Vagina (tissue), 2 donors: ENCODE measurements around the gene F10. TPM values are rescaled to one million over a fixed set of nuclear protein-coding genes. Genes with fewer than 3 reads are reported as not detected.

Experiments used
- DNase-seq, 2 donors: peaks; one replicate each; pipeline ENCODE4 v3.0.0-alpha.2; 2017; ENCODE audit errors: extremely low spot score in 2 of 2
- H3K27ac ChIP-seq: fragments of 200-600 bp; sonication (generic); one replicate; pipeline ENCODE4 v1.5.1; 2019
- H3K27me3 ChIP-seq: fragments of 200-600 bp; sonication (generic); one replicate; pipeline ENCODE4 v1.5.1; 2019
- H3K36me3 ChIP-seq, 2 donors: fragments of 200-600 bp; sonication (generic); one replicate each; pipeline ENCODE4 v1.5.1; 2017 to 2019
- H3K4me1 ChIP-seq: fragments of 200-600 bp; sonication (generic); one replicate; pipeline ENCODE4 v1.5.1; 2019
- H3K4me3 ChIP-seq, 2 donors: fragments of 200-600 bp; sonication (generic); 1 replicate in 1 of 2; 2 replicates in 1 of 2; pipeline ENCODE4 v1.5.1; 2016 to 2019
- H3K9me3 ChIP-seq: fragments of 200-600 bp; sonication (generic); one replicate; pipeline ENCODE4 v1.5.1; 2019
- CTCF ChIP-seq, 3 experiments: fragments of 450-650 bp in 2 of 3; fragments of 200-600 bp in 1 of 3; sonication (generic) in 1 of 3; IDR thresholded peaks; one replicate each; pipeline ENCODE4 v1.5.1; 2017 to 2019; ENCODE audit warnings: antibody characterized with exemption in 3 of 3, mild to moderate bottlenecking in 2 of 3, moderate library complexity in 2 of 3
- POLR2A ChIP-seq, 2 donors: fragments of 450-650 bp; IDR thresholded peaks; one replicate each; pipeline ENCODE4 v1.6.1; 2017; ENCODE audit warnings: antibody characterized with exemption in 2 of 2, mild to moderate bottlenecking in 2 of 2, moderate library complexity in 2 of 2
- POLR2AphosphoS5 ChIP-seq, 2 donors: sonication (generic); formaldehyde crosslinking; IDR thresholded peaks; one replicate each; pipeline ENCODE4 v1.9.0; 2017; ENCODE audit warnings: antibody characterized with exemption in 2 of 2, mild to moderate bottlenecking in 2 of 2, low read depth in 1 of 2; ENCODE audit not compliant: insufficient read depth in 1 of 2
- intact Hi-C: fragments of 100-400 bp; cut with DNase I; formaldehyde crosslinking; loops from one replicate; pipeline ENCODE4 v1.15.1; 2023
- total RNA-seq: library from RNA; depleted of rRNA; stranded (reverse); fragments of >200 nt; gene quantifications from one replicate; pipeline ENCODE4 v1.2.3, GENCODE V29; 2016

The F10 gene
- total RNA-seq, 1 donor from 2014 or later: 16.7 TPM

- TF ChIP-seq CTCF (IDR thresholded peaks at IDR 0.05) (no peak), POLR2AphosphoS5 (IDR thresholded peaks at IDR 0.05; ENCODE audit: insufficient read depth in 1 of 2, low read depth in 1 of 2) (no peak), POLR2A (IDR thresholded peaks at IDR 0.05) (no peak)
- intact Hi-C loops: no loop called here
- no peaks in the 10 kb centered on the region for H3K27me3 ChIP-seq
- H3K9me3 ChIP-seq: no peaks in the 10 kb centered on the region
- H3K4me3 ChIP-seq: no peak overlapping the region
- H3K4me1 ChIP-seq: no peaks in the 10 kb centered on the region
- H3K27ac ChIP-seq: no peak overlapping the region
- peak; percentile 40 to 67 for DNase-seq
- no peaks in the 10 kb centered on the region for H3K36me3 ChIP-seq
Measured at GRCh38 chr13:113145911-113146598, 23.5 kb downstream of the F10 start.

GRCh38 chr13:113146750-113147149 lies 24.2 kb downstream of the F10 start:
- TF ChIP-seq CTCF (IDR thresholded peaks at IDR 0.05): no peak
- Histone ChIP-seq H3K36me3 (no peaks in the 10 kb centered on the region), H3K27ac (no peak overlapping the region), H3K9me3 (no peaks in the 10 kb centered on the region), H3K4me3 (no peak overlapping the region), H3K27me3 (no peaks in the 10 kb centered on the region), H3K4me1 (no peaks in the 10 kb centered on the region)
- DNase-seq: peak; percentile 67 to 71
- intact Hi-C loops: no loop called here

GRCh38 chr13:113147206-113147605 lies 24.6 kb downstream of the F10 start:
- H3K9me3 ChIP-seq: no peaks in the 10 kb centered on the region
- H3K4me3 ChIP-seq: no peak overlapping the region
- H3K4me1 ChIP-seq: peaks cover 4% of the 10 kb centered on the region
- no peak overlapping the region for H3K27ac ChIP-seq
- H3K27me3 ChIP-seq: no peaks in the 10 kb centered on the region
- intact Hi-C loops: no loop called here
- peak; percentile 58 to 84 for DNase-seq
- TF ChIP-seq POLR2AphosphoS5 (IDR thresholded peaks at IDR 0.05; ENCODE audit: insufficient read depth in 1 of 2, low read depth in 1 of 2): no peak
- no peak for TF ChIP-seq POLR2A (IDR thresholded peaks at IDR 0.05)
- TF ChIP-seq CTCF (IDR thresholded peaks at IDR 0.05): no peak
- no peaks in the 10 kb centered on the region for H3K36me3 ChIP-seq

- DNase-seq: peak; percentile 55 to 78
- H3K4me1 ChIP-seq: peaks cover 16% of the 10 kb centered on the region
- H3K4me3 ChIP-seq: no peak overlapping the region
- TF ChIP-seq POLR2A (IDR thresholded peaks at IDR 0.05) (no peak), CTCF (IDR thresholded peaks at IDR 0.05) (no peak), POLR2AphosphoS5 (IDR thresholded peaks at IDR 0.05; ENCODE audit: insufficient read depth in 1 of 2, low read depth in 1 of 2) (no peak)
- H3K27ac ChIP-seq: no peak overlapping the region
- H3K9me3 ChIP-seq: no peaks in the 10 kb centered on the region
- intact Hi-C loops: no loop called here
- H3K27me3 ChIP-seq: no peaks in the 10 kb centered on the region
- H3K36me3 ChIP-seq: no peaks in the 10 kb centered on the region
Measured at GRCh38 chr13:113148407-113148806, 25.8 kb downstream of the F10 start.

- intact Hi-C loops: no loop called here
- Histone ChIP-seq H3K27me3 (no peaks in the 10 kb centered on the region), H3K4me1 (peaks cover 19% of the 10 kb centered on the region), H3K4me3 (no peak overlapping the region), H3K27ac (no peak overlapping the region), H3K9me3 (no peaks in the 10 kb centered on the region), H3K36me3 (no peaks in the 10 kb centered on the region)
- peak; percentile 84 to 91 for DNase-seq
- TF ChIP-seq POLR2AphosphoS5 (IDR thresholded peaks at IDR 0.05; ENCODE audit: insufficient read depth in 1 of 2, low read depth in 1 of 2) (no peak), CTCF (IDR thresholded peaks at IDR 0.05) (no peak), POLR2A (IDR thresholded peaks at IDR 0.05) (no peak)
Measured at GRCh38 chr13:113148940-113149503, 26.4 kb downstream of the F10 start.
